ENCODE results near the gene UNC5C.

The UNC5C gene

DNA sequence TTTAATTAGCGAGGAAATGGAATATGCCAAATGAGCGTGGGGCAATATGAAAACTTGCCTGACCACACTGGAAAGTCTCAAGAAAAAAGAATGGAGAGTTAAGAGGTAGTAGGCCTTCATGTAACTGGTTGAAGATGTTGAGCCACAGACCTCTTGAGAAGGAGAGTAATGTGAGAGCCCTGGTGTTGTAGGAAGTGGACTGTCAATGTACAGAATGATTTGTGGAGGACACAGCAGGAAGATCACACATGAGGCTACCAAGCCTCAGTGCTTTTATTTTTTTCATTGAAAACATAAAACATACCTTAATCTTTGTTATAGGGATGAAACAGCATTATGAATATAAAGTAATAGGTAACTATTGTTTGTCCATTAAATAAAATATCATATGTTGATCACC is 331.6 kb downstream of the UNC5C start:
- Histone ChIP-seq H3K27me3 (no peaks in the 10 kb centered on the region), H3K36me3 (peaks cover 0 to 41% (median 9%) of the 10 kb centered on the region in 3 donors), H3K27ac (no peak overlapping the region), H3K9me3 (no peaks in the 10 kb centered on the region), H3K4me3 (no peak overlapping the region), H3K4me1 (peaks cover 0 to 3% (median 0%) of the 10 kb centered on the region in 4 donors)
- no peak for DNase-seq
- intact Hi-C loops (cut with DNase I; ENCODE audit: low total_unique reads), result no loop called here
- TF ChIP-seq CTCF (IDR thresholded peaks at IDR 0.05), result no peak

DNA sequence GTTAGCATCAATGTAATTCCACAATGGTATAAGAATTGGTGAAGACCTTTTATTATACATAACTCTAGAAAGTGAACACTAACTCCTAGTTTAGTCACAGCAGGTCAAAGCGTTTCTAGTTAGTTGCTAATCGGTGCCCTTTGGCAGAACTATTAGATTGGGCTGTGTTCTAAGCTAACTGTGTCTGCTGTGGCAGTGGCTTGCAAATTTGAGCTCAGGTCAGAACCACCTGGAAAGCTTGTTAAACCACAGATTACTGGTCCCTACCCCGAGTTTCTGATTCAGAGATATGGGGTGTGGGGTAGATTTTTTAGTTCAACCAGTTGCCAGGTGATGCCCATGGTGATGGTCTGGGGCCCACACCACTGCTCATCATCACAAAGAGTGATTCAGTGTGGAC is 332.1 kb downstream of the UNC5C start:
- Histone ChIP-seq H3K4me3 (no peak overlapping the region), H3K27me3 (no peaks in the 10 kb centered on the region), H3K9me3 (no peaks in the 10 kb centered on the region), H3K4me1 (peaks cover 0 to 3% (median 0%) of the 10 kb centered on the region in 4 donors), H3K36me3 (peaks cover 0 to 41% (median 9%) of the 10 kb centered on the region in 3 donors), H3K27ac (no peak overlapping the region)
- intact Hi-C loops (cut with DNase I; ENCODE audit: low total_unique reads), result no loop called here
- no peak for DNase-seq
- TF ChIP-seq CTCF (IDR thresholded peaks at IDR 0.05), result no peak

DNA sequence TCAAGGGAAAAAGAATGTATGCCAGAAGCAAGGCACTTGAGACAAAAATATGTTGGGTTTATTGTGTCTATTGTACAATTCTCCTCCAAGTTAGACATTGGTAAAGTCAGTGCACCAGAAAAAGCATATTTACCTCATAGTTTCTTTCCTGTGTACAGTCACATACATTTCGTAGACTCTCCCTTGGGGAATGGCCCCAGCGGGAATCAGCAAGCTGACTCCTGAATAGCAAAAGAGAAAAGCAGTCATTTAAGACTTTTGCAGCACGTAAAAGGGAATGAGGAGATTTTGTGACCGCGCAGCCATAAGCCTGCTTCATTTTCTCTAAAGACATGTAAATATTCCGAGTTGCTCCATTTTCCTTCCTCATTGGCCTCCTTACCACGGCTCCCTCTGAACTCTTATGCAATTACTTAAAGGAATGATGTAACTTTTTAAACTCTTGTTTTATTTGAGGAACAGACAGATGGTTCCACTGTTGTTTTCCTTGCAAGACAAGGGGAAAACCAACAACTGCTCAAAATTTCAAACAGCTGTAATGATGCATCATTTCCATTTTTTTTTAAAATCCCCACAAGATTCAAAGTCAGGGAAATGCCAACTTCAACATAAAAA is 332.7 kb downstream of the UNC5C start:
- intact Hi-C loops (cut with DNase I; ENCODE audit: low total_unique reads), result no loop called here
- no peak for DNase-seq
- H3K27ac ChIP-seq, result no peak overlapping the region

GRCh38 chr4:95215043-95215442 is 333.7 kb downstream of the UNC5C start:
- no peak for DNase-seq
- no peak overlapping the region for H3K4me3 ChIP-seq
- no peaks in the 10 kb centered on the region for H3K27me3 ChIP-seq
- H3K27ac ChIP-seq, result no peak overlapping the region
- peaks cover 0 to 3% (median 0%) of the 10 kb centered on the region in 4 donors for H3K4me1 ChIP-seq
- no peak for TF ChIP-seq CTCF (IDR thresholded peaks at IDR 0.05)
- no peaks in the 10 kb centered on the region for H3K9me3 ChIP-seq
- intact Hi-C loops (cut with DNase I; ENCODE audit: low total_unique reads), result no loop called here
- peaks cover 0 to 41% (median 9%) of the 10 kb centered on the region in 3 donors for H3K36me3 ChIP-seq

More for the DNA sequence above, 332.7 kb downstream of the UNC5C start:
- Histone ChIP-seq H3K9me3 (no peaks in the 10 kb centered on the region), H3K4me1 (peaks cover 0 to 3% (median 0%) of the 10 kb centered on the region in 4 donors), H3K36me3 (peaks cover 0 to 41% (median 9%) of the 10 kb centered on the region in 3 donors), H3K4me3 (no peak overlapping the region), H3K27me3 (no peaks in the 10 kb centered on the region)
- TF ChIP-seq CTCF (IDR thresholded peaks at IDR 0.05), result no peak

GRCh38 chr4:95214408-95214807 is 334.4 kb downstream of the UNC5C start:
- no peaks in the 10 kb centered on the region for H3K27me3 ChIP-seq
- H3K9me3 ChIP-seq, result no peaks in the 10 kb centered on the region
- H3K4me3 ChIP-seq, result no peak overlapping the region
- TF ChIP-seq CTCF (IDR thresholded peaks at IDR 0.05), result no peak
- H3K27ac ChIP-seq, result no peak overlapping the region
- peaks cover 0 to under 1% (median 0%) of the 10 kb centered on the region in 4 donors for H3K4me1 ChIP-seq
- peaks cover 0 to 41% (median 9%) of the 10 kb centered on the region in 3 donors for H3K36me3 ChIP-seq
- intact Hi-C loops (cut with DNase I; ENCODE audit: low total_unique reads), result no loop called here
- no peak for DNase-seq
